GM19238 (cell line): ENCODE data around the gene ZNF211.

Experiments used
- DNase-seq: peaks from one replicate; pipeline ENCODE4 v3.0.0; 2011; ENCODE audit warnings: low spot score; ENCODE audit not compliant: insufficient read length

The ZNF211 gene

GRCh38 chr19:57632987-57633831 is at the start of gene ZNF211:
ZNF211 (plus strand) TSS chr19:57633168; CDS start chr19:57633347, 179 bp downstream.
- DNase-seq = peak; percentile 86

- DNase-seq = peak; percentile 96
Measured at GRCh38 chr19:57583521-57584416, 49.2 kb upstream of the ZNF211 start, which contains the start of gene ZIK1. ZIK1 (plus strand) TSS chr19:57584145; CDS start chr19:57584357, 212 bp downstream.

- no peak for DNase-seq
Measured at GRCh38 chr19:57587529-57587928, 45.4 kb upstream of the ZNF211 start.

GRCh38 chr19:57599377-57599760 is 33.6 kb upstream of the ZNF211 start:
- no peak for DNase-seq

GRCh38 chr19:57599761-57600383 is 33.1 kb upstream of the ZNF211 start, which contains the start of gene ZNF530:
ZNF530 (plus strand) TSS chr19:57599885; CDS start chr19:57604346, 4,461 bp downstream.
- DNase-seq = peak; percentile 83

GRCh38 chr19:57606931-57607330 is 26.0 kb upstream of the ZNF211 start:
- no peak for DNase-seq

GRCh38 chr19:57611113-57611512 is 21.9 kb upstream of the ZNF211 start:
- DNase-seq = no peak

- DNase-seq = peak; percentile 92
Measured at GRCh38 chr19:57613941-57614743, 18.8 kb upstream of the ZNF211 start, which contains the start of gene ZNF134. ZNF134 (plus strand) TSS chr19:57614242; CDS start chr19:57619469, 5,227 bp downstream.

- no peak for DNase-seq
Measured at GRCh38 chr19:57615346-57615745, 17.6 kb upstream of the ZNF211 start.

GRCh38 chr19:57620673-57621348 is 12.2 kb upstream of the ZNF211 start:
- no peak for DNase-seq

GRCh38 chr19:57623091-57623490 is 9.9 kb upstream of the ZNF211 start:
- DNase-seq = no peak

GRCh38 chr19:57633832-57634131 is 814 bp downstream of the ZNF211 start:
- DNase-seq = no peak

GRCh38 chr19:57637379-57637778 is 4.4 kb downstream of the ZNF211 start:
- no peak for DNase-seq

- DNase-seq = no peak
Measured at GRCh38 chr19:57641715-57642234, 8.8 kb downstream of the ZNF211 start.

GRCh38 chr19:57642396-57643046 is 9.6 kb downstream of the ZNF211 start:
- no peak for DNase-seq

- DNase-seq = no peak
Measured at GRCh38 chr19:57643734-57644133, 10.8 kb downstream of the ZNF211 start.

GRCh38 chr19:57648331-57649003 is 15.5 kb downstream of the ZNF211 start:
- DNase-seq = no peak

- DNase-seq = no peak
Measured at GRCh38 chr19:57651654-57651996, 18.7 kb downstream of the ZNF211 start.

- no peak for DNase-seq
Measured at GRCh38 chr19:57653689-57654088, 20.7 kb downstream of the ZNF211 start.
